Measurements from ENCODE around the gene C19orf47.
"Not testable (repeated sequence)": the region's sequence is repeated elsewhere in the genome, so short reads cannot be mapped to it uniquely, and the experiment has no call there.

Gene C19orf47

DNA sequence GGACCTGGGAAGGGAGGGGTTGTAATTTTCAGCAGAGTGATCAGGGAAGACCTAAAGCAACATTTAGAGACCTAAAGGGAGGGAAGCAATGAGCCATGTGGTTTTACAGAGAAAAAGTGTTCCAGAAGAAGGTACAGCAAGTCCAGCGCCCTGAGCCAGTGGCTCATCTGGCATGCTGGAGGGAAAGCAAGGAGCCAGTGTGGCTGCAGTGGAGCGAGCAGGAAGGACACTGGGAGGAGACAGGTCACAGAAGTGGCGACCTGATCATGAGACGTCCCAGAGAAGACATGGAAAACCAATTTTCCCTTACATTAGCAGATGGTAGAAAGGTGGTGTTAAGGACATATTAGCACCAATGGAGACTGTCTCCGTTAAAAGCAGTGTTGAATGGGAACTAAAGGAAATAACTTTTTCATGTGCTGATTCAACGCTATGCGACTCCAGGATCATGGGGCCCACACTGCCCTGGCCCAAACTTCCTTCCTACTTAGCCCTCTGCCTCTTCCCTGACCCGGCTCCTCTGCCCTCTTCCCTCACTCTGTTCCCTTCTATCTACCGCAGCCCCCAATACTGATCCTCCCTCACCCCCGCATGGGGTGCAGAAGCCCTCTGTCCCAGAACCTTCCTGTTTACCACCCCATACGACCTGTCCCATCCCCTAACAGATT is 5.4 kb downstream of the C19orf47 start:
- no peak for DNase-seq

DNA sequence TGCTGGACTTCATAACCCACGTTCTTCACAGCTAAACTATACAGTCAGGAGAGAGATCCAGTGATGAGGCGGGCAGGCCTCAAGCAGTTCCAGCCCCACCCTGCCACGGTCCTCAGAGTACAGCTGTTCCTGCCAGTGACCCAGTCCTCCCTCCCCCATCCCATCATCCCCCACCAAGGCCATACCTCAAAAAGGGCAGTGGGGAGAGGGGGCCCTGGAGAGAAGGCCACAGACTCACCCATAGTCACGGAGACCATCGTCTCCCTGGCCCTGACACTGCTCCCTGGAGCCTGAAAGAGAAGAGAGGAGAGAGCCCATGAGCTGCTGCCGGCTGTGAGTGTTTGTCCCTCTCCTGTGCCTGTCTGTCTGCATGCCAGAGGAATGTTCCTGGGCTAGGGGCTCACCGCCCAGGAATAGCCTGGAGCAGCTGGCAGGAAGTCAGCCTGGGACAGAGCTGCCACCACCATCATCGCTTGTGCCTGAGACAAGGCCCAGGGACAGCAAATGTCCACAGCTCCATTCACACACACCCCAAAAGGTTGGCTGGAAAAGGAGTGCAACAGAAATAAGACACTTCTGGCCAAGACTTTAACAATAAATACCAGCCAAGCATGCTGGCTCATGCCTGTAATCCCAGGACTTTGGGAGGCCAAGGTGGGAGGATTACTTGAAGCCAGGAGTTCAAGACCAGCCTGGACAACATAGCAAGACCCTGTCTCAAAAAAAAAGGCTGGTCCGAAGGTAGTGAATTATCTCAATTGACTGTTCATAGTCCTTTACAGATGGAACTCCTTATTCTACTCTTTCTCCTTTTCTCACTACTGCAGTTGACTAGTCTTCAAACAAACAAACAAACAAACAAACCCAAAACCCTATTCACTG is 6.4 kb downstream of the C19orf47 start:
- no peak for DNase-seq

- no peak for DNase-seq
Observed at GRCh38 chr19:40339018-40339728, 9.0 kb downstream of the C19orf47 start.

DNA sequence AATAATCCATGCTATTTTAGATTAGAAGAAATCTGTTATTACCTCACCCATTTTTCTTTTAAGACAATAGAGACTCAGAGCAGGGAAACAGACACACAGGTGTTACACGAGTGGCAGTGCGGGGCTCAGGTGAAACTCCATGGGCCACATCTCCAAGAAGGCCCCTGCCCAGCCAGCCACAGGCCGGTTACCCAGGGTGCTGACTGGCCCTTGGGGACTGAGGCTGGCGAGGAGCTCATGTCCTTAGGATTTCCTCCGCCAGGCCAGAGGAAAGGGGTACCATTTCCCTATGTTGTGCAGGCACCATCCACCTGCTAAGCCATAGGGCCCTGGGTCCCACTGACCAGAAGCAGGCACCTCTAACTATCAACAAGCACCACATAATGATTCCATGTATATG is 10.6 kb downstream of the C19orf47 start:
- no peak for DNase-seq

- no peak for DNase-seq
Observed at GRCh38 chr19:40337107-40337506, 11.1 kb downstream of the C19orf47 start.

GRCh38 chr19:40336601-40336900 is 11.6 kb downstream of the C19orf47 start:
- no peak for DNase-seq

DNA sequence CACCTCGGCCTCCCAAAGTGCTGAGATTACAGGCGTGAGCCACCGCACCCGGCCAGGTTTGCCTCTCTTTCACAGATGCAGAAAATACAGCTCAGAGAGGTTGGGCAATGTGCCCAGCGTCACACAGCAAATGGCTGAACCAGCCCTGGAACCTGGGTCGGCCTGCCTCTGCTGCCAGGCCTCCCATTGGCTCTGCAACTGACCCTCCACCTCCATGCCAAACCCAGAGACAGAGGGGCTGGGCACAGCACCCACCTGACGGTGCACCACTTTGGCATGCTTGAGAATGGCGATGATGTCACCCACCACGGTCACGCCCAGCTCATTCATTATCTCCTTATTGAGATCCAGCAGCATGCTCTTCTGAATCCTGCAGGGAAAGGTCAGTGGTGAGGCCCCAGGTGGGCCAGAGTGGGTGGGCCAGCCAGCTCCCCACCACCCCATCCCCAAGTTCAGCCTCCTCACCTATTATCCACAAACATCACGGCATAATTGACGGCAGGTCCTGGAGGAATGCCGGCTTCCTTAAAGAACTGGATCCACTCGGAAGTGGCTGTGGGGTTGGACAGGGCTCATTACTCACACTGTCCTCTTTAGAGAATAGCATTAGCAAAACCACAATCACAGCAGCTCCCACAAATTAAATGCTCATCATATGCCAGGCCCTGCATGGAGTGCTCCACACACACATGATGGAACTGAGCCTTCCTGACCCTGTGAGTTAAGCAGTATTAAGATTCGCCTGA is 12.2 kb downstream of the C19orf47 start:
- DNase-seq, result no peak

DNA sequence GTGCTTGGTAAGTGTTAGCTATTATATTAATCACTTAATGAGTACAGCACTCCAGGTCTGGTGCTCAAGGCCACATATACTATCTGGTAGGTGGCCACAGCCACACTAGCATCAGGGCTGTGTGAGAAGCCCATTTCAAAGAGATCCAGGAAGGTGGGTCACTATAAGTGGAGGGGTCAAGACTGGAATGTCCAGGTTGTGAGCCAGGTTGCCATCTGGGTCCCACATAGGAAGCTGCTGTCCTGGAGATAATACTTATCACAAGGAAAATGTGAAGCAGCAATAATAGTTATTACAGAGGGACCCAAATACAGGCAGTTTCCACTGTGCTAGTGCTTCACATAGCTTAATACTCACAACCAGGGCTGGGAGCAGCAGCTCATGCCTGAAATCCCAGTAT is 13.1 kb downstream of the C19orf47 start:
- no peak for DNase-seq

DNA sequence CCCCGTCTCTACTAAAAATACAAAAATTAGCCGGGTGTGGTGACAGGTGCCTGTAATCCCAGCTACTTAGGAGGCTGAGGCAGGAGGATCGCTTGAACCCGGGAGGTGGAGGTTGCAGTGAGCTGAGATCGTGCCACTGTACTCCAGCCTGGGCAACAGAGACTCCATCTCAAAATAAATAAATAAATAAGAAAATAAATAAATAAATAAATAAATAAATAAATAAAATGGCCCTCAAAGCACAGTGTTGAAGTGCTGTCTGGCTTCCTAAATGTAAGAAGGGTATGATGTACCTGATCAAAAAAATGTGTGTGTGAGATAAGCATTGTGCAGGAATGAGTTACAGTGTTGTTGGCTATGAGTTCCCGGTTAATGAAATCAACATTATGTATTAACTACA is 15.1 kb downstream of the C19orf47 start:
- DNase-seq, result not testable (repeated sequence)

DNA sequence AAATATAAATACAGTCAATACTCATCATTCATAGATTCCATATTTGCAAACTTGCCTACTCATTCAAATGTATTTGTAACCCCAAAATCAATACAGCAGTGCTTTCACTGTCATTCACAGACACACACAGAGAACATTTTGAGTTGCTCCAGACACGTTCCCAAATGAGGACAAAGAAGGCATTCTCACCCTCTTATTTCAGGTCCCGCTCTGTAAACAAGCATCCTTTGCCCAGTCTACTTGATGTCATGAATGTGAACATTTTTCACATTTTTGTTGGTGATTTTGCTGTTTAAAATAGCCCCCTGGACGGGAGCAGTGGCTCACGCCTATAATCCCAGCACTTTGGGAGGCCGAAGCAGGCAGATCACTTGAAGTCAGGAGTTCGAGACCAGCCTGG is 15.5 kb downstream of the C19orf47 start:
- DNase-seq, result no peak

- DNase-seq, result no peak
Observed at GRCh38 chr19:40331052-40331451, 17.1 kb downstream of the C19orf47 start.

GRCh38 chr19:40326201-40326600 is 22.0 kb downstream of the C19orf47 start:
- no peak for DNase-seq

DNA sequence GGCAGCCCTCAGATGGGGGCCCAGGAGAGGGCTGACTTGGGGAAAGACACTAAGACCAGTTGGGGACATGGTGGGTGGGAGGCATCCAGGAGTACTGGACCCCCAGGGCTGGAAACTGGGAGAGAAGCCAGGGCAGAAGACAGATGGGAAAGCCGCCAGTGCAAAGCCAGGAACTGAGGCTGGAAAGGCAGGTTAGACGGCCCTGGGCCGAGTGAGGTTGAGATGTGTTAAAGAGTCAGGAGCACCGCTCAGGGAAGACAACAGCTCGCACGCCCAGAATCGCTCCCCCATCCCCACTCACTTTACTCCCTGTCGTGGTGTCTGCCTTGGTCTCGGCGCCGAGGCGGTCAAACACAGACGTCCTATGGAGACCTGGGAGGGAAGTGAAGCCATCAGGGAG is 24.5 kb downstream of the C19orf47 start:
- DNase-seq, result no peak

GRCh38 chr19:40322951-40323615 is 25.1 kb downstream of the C19orf47 start:
- DNase-seq, result no peak

- DNase-seq, result no peak
Observed at GRCh38 chr19:40322271-40322610, 26.0 kb downstream of the C19orf47 start.

- no peak for DNase-seq
Observed at GRCh38 chr19:40321566-40322270, 26.5 kb downstream of the C19orf47 start.

DNA sequence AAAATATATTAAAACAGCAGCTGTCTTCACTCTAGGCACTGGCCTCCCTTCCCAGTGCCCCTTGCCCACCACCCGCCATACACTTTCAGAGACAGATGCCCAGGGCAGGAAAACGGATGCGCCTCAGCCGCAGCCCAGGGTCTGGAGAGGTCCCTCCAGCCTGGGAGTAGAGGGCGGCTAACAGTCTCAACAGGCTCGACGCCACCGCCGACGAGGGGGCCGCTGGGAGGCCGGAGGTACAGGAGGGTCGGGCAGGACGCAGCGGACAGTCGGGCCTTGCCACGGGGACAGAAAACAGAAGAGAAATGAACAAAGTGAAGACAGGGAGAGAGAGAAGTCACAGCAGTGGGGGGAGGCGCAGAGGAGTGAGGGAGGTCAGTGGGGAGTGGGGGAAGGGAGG is 27.1 kb downstream of the C19orf47 start:
- no peak for DNase-seq

DNA sequence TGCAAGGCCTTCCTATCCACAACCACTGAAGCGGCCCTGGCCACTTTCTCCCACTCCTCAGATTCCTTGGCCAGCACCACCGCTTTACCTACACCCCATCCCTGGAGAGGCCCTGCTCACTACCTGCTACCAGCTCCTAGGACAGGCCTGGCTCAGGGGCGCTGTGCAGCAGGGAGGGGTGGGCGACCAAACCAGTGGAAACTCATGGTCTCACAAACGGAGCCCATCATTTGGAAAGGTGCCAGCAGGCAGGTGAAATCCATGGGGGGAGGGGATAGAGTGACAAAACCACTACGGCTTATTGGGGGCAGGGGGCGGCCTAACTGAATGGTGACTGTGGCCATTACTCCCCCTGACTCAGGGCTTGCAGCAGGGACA is 27.6 kb downstream of the C19orf47 start:
- no peak for DNase-seq

DNA sequence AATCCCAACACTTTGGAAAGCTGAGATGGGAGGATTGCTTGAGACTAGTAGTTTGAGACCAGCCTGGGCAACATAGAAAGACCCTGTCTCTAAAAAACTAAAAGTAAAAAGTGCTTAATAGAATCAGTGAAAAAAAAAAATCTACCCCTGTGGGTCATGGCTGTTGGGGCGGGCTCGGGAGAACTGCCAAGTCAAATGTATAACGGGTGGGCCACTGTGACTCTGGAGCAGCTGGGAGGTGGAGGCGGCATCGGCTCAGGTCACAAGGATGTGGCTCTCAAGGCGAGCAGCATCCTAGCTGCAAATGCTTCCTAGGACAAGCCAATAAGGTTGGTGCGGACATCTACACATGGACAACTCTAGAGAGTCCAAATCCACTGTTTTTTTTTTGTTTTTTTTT is 30.9 kb downstream of the C19orf47 start:
- DNase-seq, result no peak

DNA sequence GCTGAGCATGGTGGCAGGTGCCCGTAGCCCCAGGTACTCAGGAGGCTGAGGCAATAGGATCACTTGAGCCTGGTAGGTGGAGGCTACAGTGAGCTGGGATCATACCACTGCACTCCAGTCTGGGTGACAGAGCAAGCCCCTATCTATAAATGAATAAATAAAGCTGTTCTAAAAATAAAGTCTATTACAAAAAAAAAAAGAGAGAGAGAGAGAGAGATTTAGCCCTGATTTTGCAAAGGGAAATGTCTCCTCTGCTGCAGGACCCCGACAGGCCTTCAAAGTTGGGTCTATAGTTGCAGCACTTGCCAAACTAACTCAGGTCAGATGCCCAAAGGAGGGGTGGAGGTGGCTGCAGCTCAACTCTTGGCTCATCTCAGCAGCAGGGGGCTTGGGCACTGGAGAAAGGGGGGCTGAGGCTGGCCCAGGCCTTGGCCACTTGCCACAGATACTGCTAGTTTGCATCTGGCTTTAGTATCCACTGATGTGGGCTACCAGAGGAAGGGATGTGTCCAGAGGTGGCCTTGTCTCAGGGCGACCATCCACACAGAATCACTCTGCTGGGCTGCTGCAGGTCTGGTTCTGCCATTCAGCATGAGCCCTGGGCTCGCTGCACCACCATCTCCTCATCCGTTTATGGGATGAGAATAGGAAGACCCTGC is 32.3 kb downstream of the C19orf47 start:
- no peak for DNase-seq

DNA sequence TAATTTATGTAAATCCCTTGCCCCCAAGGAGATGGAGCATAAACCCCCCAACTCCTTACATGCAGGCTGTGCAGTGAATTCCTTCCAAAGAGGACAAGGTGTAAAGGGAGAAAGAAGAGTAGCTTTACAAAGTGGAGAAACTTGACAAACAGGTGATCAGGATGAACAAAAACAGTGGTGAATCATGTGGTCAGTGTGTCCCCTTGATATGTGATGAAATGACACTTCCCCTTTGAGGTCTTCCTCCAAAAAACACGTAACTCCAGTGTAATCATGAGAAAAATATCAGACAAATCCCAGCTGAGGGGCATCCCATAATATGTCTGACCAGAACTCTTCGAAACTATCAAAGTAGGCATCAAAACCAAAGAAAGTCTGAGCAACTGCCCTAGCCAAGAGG is 33.5 kb downstream of the C19orf47 start:
- no peak for DNase-seq
